ENCODE measurements around the gene POU5F1.

DNA sequence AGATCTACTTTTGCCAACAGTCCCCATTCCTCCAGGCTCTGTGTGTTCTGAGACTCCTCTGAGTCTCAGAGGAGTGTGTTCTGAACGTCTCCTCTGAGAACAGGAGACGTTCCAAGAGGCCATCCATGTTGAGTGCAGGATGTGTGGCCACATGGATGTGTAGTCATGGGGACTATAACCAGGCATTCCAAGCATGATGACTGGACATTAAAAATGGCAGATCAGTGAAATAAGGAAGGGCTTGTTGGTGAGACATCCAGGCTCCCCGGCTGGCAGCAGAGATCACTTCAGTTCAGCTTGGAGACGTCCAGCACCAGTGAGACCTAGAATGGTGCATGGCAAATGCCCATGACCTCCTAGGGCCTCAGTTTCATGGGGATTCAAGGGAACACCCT lies 34.3 kb upstream of the POU5F1 start:
- TF ChIP-seq, protein P1, sequence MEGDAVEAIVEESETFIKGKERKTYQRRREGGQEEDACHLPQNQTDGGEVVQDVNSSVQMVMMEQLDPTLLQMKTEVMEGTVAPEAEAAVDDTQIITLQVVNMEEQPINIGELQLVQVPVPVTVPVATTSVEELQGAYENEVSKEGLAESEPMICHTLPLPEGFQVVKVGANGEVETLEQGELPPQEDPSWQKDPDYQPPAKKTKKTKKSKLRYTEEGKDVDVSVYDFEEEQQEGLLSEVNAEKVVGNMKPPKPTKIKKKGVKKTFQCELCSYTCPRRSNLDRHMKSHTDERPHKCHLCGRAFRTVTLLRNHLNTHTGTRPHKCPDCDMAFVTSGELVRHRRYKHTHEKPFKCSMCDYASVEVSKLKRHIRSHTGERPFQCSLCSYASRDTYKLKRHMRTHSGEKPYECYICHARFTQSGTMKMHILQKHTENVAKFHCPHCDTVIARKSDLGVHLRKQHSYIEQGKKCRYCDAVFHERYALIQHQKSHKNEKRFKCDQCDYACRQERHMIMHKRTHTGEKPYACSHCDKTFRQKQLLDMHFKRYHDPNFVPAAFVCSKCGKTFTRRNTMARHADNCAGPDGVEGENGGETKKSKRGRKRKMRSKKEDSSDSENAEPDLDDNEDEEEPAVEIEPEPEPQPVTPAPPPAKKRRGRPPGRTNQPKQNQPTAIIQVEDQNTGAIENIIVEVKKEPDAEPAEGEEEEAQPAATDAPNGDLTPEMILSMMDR (IDR thresholded peaks at IDR 0.05): no peak
- TF ChIP-seq POLR2AphosphoS5 (IDR thresholded peaks at IDR 0.05) (no peak), POLR2A (IDR thresholded peaks at IDR 0.05) (no peak), EP300 (IDR thresholded peaks at IDR 0.05) (no peak)

All from gastroesophageal sphincter (tissue), 3 donors.